SK-N-MC (cell line): ENCODE data around the gene SLC43A2.

Experiments
- EZH2 ChIP-seq: fragments of 200-600 bp; sonication (generic); IDR thresholded peaks from one replicate; pipeline ENCODE4 v1.6.1; 2017; ENCODE audit warnings: antibody characterized with exemption
- POLR2AphosphoS5 ChIP-seq: IDR thresholded peaks from 2 replicates; pipeline ENCODE4 v1.6.1; 2012; ENCODE audit warnings: mild to moderate bottlenecking, low read depth, low read length, borderline replicate concordance

DNA sequence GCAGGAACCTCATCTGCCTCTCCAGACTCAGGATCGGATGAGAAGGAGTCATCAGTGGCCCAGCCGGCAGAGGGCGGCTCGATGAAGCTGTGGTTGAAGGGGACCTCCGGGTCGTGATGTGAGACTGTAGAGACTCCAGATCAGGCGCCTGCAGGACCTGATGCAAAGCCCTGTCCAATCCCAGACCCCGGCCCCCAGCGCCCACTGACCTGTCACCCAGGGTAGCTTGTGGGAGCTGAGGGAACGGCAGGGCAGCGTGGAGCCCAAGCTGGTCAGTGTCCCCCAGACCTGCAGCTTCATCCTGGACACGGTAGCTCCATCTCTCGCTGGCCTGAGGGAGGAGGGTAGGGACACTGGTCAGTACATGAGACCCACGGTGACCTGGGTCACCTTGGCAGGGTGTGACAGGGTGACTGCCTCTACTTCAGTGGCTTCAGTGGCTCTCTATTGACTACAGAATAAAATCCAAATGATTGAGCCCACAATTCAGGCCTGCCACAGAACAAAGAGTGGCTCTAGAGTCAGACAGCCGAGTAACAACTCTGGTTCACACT is 8.2 kb upstream of the SLC43A2 start:
- TF ChIP-seq POLR2AphosphoS5 (no peak), EZH2 (no peak)
